ENCODE data around the gene FBN1. TPM values are rescaled to one million over a fixed set of nuclear protein-coding genes. Genes with fewer than 3 reads are reported as not detected.

Gene FBN1
- total RNA-seq, 4 donors from 2014 or later = 3.9 to 87.0 (median 23.4) TPM

DNA sequence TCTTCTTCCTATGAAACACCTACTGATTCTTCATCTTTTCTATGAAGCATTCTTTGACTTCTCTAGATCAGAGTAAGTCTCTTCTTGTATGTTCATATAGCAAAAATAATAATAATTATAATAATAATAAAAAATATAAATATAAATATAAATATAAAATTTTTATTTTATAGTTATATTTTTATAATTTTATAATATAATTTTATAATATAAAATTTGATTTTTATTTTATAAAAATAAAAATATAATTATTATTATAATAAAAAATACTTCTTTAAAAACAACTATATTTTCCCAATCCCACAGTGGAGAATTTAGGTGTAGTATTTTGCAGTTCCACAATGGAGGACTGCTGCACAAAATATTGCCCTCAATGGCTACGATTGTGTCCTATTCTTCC, 279.9 kb downstream of the FBN1 start:
- Histone ChIP-seq H3K27ac (no peak overlapping the region), H3K36me3 (no peaks in the 10 kb centered on the region), H3K9me3 (no peaks in the 10 kb centered on the region), H3K4me3 (no peak overlapping the region), H3K27me3 (no peaks in the 10 kb centered on the region), H3K4me1 (peaks cover 0 to 5% (median 0%) of the 10 kb centered on the region in 3 donors)
- DNase-seq = no peak
- WGBS, 2 donors = 91 to 95% methylated on average over 1 of the region's 1 CpG
- intact Hi-C loops (cut with DNase I) = loop anchor here (10.0 kb wide), 1 partner anchor 269 kb away; no protein-coding TSS in a partner anchor
- TF ChIP-seq POLR2A (IDR thresholded peaks at IDR 0.05) = no peak
- TF ChIP-seq, protein P1, sequence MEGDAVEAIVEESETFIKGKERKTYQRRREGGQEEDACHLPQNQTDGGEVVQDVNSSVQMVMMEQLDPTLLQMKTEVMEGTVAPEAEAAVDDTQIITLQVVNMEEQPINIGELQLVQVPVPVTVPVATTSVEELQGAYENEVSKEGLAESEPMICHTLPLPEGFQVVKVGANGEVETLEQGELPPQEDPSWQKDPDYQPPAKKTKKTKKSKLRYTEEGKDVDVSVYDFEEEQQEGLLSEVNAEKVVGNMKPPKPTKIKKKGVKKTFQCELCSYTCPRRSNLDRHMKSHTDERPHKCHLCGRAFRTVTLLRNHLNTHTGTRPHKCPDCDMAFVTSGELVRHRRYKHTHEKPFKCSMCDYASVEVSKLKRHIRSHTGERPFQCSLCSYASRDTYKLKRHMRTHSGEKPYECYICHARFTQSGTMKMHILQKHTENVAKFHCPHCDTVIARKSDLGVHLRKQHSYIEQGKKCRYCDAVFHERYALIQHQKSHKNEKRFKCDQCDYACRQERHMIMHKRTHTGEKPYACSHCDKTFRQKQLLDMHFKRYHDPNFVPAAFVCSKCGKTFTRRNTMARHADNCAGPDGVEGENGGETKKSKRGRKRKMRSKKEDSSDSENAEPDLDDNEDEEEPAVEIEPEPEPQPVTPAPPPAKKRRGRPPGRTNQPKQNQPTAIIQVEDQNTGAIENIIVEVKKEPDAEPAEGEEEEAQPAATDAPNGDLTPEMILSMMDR (IDR thresholded peaks at IDR 0.05) = no peak

DNA sequence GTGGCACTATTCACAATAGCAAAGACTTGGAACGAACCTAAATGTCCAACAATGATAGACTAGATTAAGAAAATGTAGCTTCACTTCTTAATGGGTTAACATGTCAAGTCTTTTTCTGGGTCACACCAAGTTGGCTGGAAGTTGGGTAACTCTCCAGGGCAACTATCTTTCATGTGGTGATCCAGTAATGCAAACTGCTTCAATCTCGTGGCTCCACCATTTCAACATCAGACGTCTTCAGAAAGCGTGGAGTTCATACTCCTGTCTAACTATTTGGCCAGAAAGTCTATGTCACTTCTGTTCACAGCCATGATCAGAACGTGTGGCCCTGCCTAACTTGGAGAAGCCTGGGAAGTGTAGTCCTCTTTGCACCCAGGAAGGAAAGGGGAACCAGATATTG, 282.0 kb downstream of the FBN1 start:
- Histone ChIP-seq H3K9me3 (no peaks in the 10 kb centered on the region), H3K27me3 (no peaks in the 10 kb centered on the region), H3K4me1 (peaks cover 3 to 6% (median 3%) of the 10 kb centered on the region in 3 donors), H3K27ac (no peak overlapping the region), H3K36me3 (no peaks in the 10 kb centered on the region), H3K4me3 (no peak overlapping the region)
- TF ChIP-seq, protein P1 (IDR thresholded peaks at IDR 0.05) = no peak
- no peak for TF ChIP-seq POLR2A (IDR thresholded peaks at IDR 0.05)
- DNase-seq = no peak
- intact Hi-C loops (cut with DNase I) = loop anchor here (10.0 kb wide), 1 partner anchor 271 kb away; no protein-coding TSS in a partner anchor
- 49 to 52% methylated on average over 5 of the region's 5 CpGs for WGBS, 2 donors

DNA sequence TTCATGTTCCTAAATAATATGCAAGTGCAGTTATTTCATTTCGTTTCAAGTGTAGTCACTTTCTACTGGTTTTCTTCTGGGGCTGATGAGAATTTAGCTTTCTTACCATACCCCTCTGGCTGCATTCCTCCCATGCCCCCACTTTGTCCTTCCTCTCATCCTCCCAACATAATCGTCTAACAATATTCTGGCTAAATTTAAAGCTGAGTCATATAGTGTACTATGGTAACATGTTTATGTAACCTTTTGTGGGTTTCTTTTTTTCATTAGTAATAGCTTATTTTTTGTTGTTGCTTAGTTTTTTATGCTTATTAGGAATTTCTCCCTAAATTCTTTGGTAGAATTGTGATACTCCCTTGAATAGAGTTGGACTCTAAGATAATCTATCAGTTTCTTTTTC, 283.8 kb downstream of the FBN1 start:
- TF ChIP-seq, protein P1 (IDR thresholded peaks at IDR 0.05) = no peak
- no peak for TF ChIP-seq POLR2A (IDR thresholded peaks at IDR 0.05)
- WGBS, 2 donors = 58 to 74% methylated on average over 2 of the region's 2 CpGs
- intact Hi-C loops (cut with DNase I) = loop anchor here (10.0 kb wide), 1 partner anchor 273 kb away; no protein-coding TSS in a partner anchor

DNA sequence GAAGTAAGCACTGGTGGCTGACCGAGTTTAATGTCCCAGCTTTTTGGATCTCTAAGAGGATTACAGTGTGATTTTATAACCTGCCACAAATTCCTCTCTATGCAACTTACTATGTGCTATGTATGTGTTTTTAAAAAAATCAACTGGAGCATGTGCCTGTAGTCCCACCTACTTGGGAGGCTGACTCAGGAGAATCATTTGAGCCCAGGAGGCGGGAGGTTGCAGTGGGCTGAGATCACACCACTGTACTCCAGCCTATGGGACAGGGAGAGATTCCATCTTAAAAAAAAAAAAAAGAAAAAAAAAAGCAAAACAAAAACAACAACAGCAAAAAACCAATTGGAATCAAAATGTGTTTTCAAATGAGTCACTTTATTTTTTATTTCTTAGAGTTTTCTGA, 284.7 kb downstream of the FBN1 start:
- Histone ChIP-seq H3K27ac (no peak overlapping the region), H3K36me3 (no peaks in the 10 kb centered on the region), H3K27me3 (no peaks in the 10 kb centered on the region), H3K4me1 (peaks cover 3 to 14% (median 6%) of the 10 kb centered on the region in 3 donors), H3K9me3 (no peaks in the 10 kb centered on the region), H3K4me3 (no peak overlapping the region)
- no peak for DNase-seq
- 72 to 94% methylated on average over 2 of the region's 2 CpGs for WGBS, 2 donors
- TF ChIP-seq, protein P1 (IDR thresholded peaks at IDR 0.05) = no peak
- no peak for TF ChIP-seq POLR2A (IDR thresholded peaks at IDR 0.05)
- intact Hi-C loops (cut with DNase I) = loop anchor here (10.0 kb wide), 1 partner anchor 274 kb away; no protein-coding TSS in a partner anchor

More for the DNA sequence above, 283.8 kb downstream of the FBN1 start:
- H3K4me3 ChIP-seq = no peak overlapping the region
- H3K27ac ChIP-seq = no peak overlapping the region
- no peaks in the 10 kb centered on the region for H3K36me3 ChIP-seq
- no peak for DNase-seq
- H3K27me3 ChIP-seq = no peaks in the 10 kb centered on the region
- H3K4me1 ChIP-seq = peaks cover 3 to 14% (median 6%) of the 10 kb centered on the region in 3 donors
- H3K9me3 ChIP-seq = no peaks in the 10 kb centered on the region

Other genes with a start within 250 kb of the FBN1 start
- gene CEP152, start 165.4 kb upstream of the FBN1 start, total RNA-seq = 1 to 10 TPM; 3.1 to 8.3 (median 4.3) TPM
- gene EID1, start 232.4 kb upstream of the FBN1 start, total RNA-seq = 100 to 1,000 TPM in 1 of 4 donors, 10 to 100 TPM in 3; 33.6 to 189 (median 66.1) TPM

Data from esophagus squamous epithelium (tissue), 5 donors.